NCI-H2081 (cell line): ENCODE measurements around the gene SMIM44.
"Not testable (repeated sequence)": the region's sequence is repeated elsewhere in the genome, so short reads cannot be mapped to it uniquely, and the experiment has no call there.

Source experiments
- DNase-seq, 2 experiments: peaks; one replicate each; lab custom pipeline; 2025; lab: John Stamatoyannopoulos, UW

Gene SMIM44

DNA sequence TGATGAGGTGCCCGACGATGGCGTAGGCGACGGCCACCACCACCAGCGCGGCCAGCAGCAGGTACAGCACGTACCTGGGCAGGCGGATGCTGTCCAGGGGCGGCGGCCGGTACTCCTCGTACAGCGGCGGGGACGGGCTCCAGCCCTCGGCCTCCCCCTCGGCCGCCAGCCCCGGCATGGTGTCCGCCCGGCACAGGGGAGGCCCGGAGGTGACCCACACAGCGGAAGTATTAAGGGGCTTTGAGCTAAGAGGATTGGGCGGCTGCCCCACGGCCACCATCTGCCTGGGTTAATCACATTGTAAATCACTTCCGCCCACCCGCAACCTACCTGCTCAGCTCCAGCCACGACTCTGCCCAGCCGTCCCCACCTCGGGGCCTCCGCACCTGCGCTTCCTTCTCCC is at the start of gene SMIM44:
Gene SMIM44 (minus strand): TSS at position 216 of the 403 bp plus-strand sequence. CDS start 38 bp downstream, at position 178.
- DNase-seq = no peak

DNA sequence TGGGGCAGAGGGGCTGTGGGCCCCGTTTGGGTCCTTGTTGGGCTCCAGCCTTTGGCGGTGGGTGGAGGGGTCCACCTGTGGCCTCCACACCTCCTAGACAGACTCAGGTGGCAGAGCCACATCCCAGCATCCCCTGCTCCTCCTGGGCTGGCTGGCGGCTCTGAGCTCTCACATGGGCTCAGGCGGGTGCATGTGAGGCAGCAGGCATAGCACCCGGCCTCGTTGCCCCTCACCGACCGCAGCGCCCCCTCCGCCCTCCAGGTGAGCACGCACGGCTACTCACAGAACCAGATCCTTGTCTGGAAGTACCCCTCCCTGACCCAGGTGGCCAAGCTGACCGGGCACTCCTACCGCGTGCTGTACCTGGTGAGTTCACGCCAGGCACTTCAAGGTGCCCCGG is 49.8 kb upstream of the SMIM44 start:
- no peak for DNase-seq

DNA sequence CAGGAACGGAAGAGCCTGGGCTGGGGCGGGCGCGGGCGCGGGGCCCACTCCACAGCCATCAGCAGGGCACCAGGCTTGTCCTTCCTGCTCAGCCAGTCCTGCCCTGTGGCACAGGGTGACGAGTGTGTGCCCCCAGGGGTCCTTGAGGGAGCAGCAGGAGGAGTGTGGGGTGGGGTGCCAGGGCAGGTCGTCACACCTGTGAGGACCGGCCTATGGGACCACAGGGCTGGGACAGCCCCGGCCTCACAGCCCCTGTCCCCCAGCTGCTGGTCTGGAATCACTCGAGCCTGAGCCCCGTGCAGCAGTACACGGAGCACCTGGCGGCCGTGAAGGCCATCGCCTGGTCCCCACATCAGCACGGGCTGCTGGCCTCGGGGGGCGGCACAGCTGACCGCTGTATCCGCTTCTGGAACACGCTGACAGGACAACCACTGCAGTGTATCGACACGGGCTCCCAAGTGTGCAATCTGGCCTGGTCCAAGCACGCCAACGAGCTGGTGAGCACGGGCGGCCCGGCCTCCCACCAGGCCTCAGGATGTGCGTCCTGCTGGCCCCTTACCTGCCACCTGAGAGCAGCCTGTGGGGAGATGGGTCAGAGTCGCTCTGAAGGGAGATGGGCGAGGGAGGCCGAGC is 49.0 kb upstream of the SMIM44 start:
- no peak for DNase-seq

DNA sequence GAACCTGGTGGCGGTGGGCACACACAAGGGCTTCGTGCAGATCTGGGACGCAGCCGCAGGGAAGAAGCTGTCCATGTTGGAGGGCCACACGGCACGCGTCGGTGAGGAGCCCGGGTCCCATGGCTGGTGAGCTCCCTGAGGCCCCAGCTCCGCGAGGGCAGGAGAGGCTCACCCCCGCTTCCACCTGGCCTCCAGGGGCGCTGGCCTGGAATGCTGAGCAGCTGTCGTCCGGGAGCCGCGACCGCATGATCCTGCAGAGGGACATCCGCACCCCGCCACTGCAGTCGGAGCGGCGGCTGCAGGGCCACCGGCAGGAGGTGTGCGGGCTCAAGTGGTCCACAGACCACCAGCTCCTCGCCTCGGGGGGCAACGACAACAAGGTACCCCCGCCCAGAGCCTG is 48.5 kb upstream of the SMIM44 start:
- DNase-seq = no peak

DNA sequence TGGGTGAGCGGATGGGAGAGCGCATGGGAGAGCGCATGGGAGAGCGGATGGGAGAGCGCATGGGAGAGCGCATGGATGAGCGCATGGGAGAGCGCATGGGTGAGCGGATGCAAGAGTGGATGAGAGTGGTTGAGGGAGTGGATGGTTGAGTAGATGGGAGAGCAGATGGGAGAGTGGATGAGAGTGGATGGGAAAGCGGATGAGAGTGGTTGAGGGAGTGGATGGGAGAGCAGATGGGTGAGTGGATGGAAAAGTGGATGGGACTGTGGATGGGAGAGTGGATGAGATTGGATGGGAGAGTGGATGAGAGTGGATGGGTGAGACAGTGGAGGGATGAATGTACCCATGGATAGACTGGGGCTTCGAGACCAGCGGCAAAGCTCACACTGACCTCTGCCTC is 47.1 kb upstream of the SMIM44 start:
- no peak for DNase-seq

DNA sequence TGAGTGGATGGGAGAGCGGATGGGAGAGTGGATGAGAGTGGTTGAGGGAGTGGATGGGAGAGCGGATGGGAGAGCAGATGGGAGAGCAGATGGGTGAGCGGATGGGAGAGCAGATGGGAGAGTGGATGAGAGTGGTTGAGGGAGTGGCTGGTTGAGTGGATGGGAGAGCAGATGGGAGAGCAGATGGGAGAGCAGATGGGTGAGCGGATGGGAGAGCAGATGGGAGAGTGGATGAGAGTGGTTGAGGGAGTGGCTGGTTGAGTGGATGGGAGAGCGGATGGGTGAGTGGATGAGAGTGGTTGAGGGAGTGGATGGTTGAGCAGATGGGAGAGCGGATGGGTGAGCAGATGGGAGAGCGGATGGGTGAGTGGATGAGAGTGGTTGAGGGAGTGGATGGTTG is 46.1 kb upstream of the SMIM44 start:
- not testable (repeated sequence) for DNase-seq

DNA sequence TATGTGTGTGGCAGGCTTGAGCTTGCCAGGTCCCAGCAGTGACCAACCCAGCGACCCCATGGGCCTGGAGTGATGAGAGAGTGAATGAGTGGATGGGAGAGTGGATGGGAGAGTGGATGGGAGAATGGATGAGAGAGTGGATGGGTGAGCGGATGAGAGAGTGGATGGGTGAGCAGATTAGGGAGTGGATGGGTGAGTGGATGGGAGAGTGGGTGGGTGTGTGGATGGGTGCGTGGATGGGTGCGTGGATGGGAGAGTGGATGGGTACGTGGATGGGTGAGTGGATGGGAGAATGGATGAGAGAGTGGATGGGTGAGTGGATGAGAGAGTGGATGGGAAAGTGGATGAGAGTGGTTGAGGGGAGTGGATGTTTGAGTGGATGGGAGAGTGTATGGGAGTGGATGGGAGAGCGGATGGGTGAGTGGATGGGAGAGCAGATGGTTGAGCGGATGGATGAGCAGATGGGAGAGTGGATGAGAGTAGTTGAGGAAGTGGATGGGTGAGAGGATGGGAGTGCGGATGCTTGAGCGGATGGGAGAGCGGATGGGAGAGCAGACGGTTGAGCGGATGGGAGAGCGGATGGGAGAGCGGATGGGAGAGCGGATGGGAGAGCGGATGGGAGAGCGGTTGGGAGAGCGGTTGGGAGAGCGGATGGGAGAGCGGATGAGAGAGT is 45.4 kb upstream of the SMIM44 start:
- DNase-seq = no peak

DNA sequence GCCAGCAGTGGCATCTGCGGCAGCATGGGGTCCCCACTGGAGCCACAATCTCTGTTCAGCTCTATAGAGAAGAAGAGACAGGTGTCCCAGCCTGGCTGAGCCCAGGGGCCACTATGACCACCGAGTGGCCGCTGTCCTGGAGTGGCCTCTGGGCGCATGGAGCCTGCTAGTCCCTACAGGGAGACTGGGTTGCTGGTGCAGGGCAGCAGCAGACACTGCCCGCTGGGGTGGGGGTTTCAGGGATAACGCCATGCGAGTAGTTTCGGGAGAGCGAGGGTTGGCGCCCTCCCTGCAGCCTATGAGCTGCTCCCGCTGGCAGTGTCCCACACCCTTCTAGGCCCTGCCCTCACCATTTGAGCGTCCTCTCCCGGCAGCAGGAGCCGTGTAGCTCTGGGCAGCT is 44.8 kb upstream of the SMIM44 start:
- DNase-seq = no peak

DNA sequence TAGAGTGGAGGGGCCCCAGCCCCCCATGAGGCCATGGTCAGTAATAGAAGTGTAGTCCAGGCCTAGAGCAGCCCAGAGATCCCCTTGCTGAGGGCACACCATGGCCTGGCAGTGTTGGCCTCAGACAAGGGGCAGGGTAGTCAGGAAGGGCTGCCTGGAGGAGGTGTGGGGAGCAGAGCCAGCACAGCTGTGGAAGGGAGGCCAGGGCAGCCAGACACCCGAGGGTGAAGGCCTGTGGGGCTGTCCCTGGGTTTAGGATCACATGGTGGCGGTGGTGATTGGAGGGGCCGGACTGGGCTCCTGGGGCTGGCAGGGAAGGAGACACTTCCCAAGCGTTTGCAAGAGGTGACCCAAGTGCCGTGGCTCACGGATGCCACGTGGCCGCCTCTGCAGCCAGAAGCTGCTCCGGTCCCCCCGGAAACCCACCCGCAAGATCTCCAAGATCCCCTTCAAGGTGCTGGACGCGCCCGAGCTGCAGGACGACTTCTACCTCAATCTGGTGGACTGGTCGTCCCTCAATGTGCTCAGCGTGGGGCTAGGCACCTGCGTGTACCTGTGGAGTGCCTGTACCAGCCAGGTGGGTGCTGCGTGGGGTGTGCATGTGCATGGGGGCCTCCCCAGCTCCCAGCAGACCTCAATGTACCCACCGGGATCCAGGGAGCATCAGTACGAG is 44.1 kb upstream of the SMIM44 start:
- no peak for DNase-seq

DNA sequence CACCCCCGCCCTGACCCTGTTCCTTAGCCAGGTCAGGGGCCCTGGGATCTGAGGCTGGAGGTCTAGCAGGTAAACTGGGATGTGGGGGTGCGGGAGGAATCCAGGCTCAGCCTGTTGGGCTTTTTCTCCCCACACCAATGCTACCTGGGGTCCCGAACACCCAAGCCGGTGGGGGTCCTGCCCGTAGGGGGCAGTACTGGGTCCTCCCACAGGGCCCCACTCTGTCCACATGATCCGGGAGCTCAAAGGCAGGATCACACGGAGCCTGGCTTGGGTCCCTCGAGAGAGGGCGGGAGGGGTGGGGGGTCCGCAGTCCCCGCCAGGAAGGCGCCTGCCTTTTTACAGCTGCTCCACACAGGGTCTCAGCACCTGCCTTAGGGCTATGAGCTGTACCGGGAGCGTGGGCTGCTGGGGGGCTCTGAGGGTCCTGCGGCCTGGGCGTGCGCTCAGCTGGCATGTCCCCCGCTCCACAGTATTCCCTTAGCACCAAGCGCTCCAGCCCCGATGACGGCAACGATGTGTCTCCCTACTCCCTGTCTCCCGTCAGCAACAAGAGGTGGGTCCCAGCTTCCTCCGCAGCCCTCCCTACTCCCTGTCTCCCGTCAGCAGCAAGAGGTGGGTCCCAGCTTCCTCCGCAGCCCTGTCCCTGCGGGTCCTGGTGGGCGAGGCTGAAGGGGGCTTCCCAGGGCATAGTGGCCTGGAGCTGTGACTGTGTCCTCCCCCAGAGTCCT is 43.4 kb upstream of the SMIM44 start:
- DNase-seq = no peak

DNA sequence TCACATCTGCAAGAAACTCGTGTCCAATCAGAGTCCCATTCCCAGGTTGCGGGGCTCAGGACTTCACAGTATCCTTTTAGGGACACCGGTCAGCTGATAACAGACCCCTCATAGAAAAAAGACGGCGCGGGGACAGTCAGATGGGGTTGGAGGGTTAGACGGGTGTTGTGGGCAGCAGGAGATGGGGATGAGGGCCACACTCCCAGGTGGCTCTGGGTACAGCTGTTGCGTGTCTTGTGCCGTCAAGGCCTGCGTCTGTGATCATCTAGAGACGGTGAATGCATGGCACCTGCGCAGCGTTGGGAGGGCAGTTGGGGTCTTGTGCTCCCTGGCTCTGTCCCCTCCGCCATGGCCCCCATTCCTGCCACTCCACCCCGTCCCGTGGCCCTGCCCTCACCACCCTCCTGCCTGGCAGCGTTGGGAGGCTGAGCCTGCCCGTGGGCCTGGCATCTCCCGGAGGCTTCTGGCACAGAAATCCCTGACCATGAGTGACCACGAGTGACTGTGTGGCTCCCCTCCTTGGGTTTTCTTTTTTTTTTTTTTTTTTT is 41.7 kb upstream of the SMIM44 start:
- no peak for DNase-seq

DNA sequence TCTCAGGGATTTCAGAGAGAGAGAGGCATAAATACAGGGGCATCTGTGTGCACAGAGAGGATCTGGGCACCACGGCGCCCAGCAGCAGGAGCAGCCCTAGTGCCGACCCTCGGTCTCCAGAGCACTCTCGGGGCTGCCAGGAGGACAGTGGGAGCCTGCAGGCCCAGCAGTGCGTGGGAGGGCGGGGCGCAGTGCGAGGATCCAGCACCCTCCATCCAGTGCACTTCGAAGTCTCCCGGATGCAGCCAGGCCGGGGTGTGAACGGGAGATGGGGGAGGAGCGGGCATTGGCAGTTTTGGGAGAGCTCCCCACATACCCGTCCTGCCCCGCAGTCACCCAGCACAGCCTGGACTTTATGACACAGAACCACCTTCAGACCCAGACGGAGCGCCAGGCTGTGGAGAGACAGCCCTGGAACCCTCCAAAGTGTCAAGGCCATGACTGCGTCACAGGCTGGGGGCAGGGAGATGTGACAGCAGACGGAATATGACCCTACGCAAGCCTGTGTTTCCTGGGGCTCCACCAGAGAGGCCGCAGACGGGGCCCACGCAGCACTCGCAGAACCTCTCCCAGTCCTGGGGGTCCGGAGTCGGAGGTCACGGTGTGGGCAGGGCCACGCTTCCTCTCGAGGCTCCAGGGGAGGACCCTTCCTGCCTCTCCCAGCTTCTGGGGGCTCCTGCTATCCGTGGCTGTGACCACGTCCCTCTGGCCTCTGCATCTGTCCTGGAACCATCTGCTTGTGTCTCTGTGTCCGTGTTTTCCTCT is 41.0 kb upstream of the SMIM44 start:
- no peak for DNase-seq

DNA sequence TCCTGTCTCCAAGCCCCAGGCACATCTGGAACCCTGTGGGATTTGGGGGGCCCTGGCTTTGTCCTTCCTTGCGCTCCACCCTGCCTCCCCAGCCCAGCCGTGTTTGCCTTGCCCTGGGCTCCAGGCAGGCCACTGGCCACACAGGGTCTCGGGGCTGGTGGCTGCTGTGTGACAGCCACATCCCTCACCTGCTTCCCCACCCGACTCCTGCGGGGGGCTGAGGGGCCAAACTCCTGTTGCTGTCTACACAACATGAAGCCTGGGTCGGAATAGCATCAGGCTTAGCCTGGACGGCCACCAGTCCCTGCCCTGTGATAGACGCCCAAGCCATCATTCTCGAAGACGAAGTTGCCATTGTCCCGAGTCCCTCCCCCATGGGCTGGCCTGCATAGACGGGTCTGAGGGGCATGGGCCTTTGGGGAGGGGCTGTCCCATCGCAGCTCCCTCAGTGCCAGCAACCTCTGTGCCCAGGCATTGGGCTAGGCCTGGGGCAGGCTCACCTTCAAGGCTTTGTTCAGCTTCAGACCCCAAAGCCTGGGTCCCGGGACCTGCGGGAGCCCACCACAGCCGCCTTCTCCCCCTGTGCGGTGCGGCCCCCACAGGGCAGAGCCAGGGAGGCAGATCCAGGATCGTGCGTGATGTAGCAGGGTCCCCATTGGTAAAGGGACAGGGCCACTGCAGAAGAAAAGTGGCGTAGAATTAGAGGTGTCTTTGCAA is 40.3 kb upstream of the SMIM44 start:
- no peak for DNase-seq

DNA sequence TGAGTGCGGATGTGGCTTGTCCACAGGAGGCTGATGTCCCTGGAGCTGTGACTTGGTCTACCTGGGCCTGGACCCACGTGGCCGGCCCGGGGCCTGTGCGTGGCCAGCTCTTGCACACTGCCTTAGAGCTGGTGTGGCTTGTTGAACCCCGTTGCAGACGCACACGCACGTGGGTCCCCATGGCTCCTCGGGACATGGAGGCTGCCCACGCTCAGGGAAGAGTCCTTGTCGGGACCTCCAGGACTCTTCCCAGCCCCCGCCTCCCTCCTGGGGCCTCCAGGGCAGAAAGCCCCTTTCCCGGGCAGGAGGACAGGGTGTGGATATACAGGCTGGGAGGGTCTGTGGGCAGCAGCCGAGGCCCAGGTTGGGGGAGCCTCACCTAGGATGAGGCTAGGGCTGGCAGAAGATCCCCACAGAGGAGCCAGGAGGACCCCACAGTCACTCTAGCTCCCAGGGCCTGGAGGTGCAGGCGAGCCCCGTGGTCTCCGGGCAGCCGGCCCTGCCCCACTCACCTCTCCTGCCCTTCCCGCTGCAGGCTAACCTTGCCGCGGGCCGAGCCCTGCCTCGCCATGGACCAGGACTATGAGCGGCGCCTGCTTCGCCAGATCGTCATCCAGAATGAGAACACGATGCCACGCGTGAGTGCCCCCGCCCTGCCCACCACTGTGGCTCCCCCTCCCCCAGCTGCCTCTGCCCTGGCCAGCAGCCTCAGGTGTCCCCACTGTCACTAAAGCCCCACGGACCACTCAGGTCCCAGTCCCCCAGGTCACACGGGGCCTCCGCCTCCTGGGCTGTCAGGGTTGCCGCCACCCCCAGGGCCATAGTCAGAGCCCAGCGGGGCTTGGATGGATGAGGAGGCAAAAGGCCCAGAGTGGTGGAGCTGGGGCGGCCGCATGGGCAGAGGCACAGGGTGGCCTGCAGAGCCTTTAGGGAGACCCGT is 39.5 kb upstream of the SMIM44 start:
- no peak for DNase-seq

DNA sequence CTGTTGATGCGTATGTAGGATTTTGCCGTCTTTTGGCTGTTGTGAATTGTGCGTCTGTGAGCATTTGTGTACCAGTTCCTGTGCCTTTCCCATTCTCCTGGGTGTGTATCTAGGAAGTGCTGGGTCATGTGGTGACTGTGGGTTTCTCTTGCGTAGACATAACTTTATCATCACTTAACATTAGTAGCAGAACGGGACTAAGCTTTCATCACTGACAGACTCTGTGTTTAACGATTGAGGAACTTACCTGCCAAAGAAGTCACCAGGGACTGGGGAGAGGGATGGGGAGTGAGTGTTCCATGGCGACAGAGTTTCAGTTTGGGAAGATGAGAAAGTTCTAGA is 37.8 kb upstream of the SMIM44 start:
- no peak for DNase-seq

DNA sequence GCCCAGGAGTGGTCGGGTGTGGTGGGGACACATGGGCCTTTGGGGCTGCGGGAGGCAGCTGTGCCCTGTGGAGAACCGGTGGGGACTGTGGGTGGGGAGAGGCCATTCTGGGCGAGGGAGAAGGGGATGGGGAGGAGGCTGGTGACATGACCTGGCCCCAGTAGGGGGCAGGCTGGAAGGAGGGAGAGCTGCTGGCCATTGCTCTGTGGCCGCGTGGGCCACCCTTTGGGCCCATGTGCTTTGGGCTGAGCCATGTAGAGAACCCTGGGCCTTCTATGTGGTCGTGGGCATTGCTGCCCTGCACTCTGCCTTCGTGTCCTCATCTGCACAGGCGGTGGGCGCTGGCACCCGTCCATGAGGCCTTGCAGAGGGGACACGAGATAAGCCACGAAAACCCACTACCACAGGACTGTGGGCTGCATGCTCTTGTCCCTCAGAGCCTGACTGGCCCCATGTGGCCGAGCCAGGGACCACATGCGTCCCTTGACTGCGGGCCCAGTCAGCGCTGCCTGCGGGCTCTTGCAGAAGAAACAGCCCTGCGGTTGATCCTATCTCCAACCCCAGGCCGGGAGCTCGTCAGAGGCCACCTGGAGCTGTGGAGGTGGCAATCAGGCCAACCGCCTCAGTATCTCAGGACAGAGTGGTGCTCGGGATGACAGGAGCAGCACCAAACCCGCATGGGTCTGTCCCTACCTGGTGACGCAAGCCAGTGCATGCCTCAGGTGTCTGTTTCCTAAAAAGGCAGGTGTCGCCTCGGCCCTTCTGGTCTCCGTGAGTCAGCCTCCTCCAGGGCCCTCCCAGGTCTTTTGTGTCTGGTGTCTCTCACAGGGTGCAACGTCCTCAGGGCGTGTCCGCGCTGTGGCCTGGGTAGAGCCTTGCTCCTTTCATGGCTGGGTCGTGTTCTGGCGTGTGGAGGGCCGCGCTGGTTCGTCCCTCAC is 37.2 kb upstream of the SMIM44 start:
- DNase-seq = no peak

DNA sequence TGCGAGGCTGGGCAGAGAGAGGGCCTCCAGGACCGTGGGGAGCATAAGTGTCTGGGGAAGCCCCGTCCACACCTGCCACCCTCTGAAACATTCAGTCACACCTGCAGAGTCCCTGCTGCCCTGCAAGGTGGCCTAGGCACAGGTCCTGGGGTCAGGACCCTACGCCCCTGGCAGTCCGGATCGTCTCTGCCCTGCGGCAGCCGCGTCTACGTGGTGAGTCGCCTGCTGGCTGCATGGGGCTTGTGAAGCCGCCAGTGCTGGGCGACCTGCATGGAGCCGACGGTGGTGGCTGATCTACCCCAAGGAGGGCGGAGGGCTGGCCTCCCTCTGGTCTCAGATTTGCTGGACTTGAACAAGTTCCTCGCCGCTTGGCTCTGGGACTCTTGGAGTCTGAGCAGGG is 35.9 kb upstream of the SMIM44 start:
- no peak for DNase-seq

DNA sequence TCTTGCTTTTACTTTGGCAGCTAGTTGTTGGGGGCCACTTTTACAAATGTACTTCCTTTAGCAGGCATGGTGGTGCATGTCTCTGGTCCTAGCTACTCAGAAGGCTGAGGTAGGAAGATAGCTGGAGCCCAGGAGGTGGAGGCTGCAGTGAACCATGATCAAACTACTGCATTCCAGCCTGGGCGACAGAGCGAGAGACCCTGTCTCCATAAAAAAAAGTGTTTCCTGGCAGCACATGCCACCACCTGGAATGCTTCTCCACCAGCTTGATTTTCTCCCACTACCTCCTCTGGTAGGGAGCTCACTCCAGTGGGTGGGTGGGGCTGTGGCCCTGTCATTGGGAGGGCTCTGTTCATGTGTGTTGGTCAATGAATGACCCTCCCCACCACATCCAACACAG is 35.4 kb upstream of the SMIM44 start:
- DNase-seq = no peak

DNA sequence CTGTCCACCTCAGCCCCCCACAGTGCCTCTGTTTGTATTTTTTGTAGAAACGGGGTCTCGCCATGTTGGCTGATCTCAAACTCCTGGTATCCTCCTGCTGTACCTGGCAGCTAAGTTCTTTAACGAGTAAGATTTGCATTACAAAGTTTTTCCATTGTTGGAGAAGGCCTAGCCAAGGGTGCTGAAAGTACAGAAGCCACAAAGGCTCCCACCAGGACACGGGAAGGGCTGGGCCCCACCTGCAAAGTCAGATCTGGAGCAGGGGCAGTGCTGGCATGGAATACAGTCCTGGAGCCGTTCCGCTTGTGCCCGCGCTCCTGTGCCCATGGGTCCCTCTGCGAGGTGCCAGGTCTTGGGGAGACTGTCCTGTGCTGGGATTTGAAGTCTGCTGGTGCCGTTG is 35.0 kb upstream of the SMIM44 start:
- no peak for DNase-seq
